Measurements from ENCODE around the gene ZNF230.

Gene ZNF230

GRCh38 chr19:44032001-44032610 is 29.3 kb downstream of the ZNF230 start:
- Histone ChIP-seq H4K91ac (ENCODE audit: low read depth, low read length, poor library complexity) (no peak overlapping the region), H3K14ac (ENCODE audit: low read length) (no peak overlapping the region), H3K79me1 (ENCODE audit: low read depth, low read length) (no peaks in the 10 kb centered on the region), H3K27ac (replicated peaks; ENCODE audit: low read length) (no peak overlapping the region), H4K8ac (ENCODE audit: low read depth, low read length) (no peak overlapping the region), H2BK5ac (ENCODE audit: low read length) (no peak overlapping the region), H3K4ac (ENCODE audit: low read length) (no peak overlapping the region), H2BK15ac (ENCODE audit: low read length) (no peak overlapping the region), H3K9me3 (replicated peaks in 1 of 2; ENCODE audit: control insufficient read depth in 2 of 2, insufficient read depth in 1 of 2, low read depth in 1 of 2, low read length in 2 of 2) (peaks cover 25 to 60% of the 10 kb centered on the region in 2 donors), H3K18ac (ENCODE audit: low read length) (no peak overlapping the region), H3K36me3 (replicated peaks in 1 of 2; ENCODE audit: control insufficient read depth in 2 of 2, insufficient read depth in 2 of 2, low read length in 2 of 2) (peaks cover 27 to 59% of the 10 kb centered on the region in 2 donors), H3K9ac (ENCODE audit: low read depth, low read length, poor library complexity) (no peak overlapping the region), H2BK120ac (ENCODE audit: low read depth, low read length) (no peak overlapping the region), H3K27me3 (ENCODE audit: control insufficient read depth in 3 of 3, insufficient read depth in 3 of 3, low read depth in 1 of 3, low read length in 3 of 3) (no peaks in the 10 kb centered on the region), H3K23ac (ENCODE audit: low read depth, low read length, poor library complexity) (no peak overlapping the region), H3K4me2 (ENCODE audit: insufficient read depth, low read length, poor library complexity, severe bottlenecking) (no peak overlapping the region), H3K4me3 (ENCODE audit: low read length in 2 of 2) (no peak overlapping the region), H2AK5ac (ENCODE audit: low read depth, low read length) (no peak overlapping the region), H2BK12ac (ENCODE audit: low read length) (no peak overlapping the region), H3K4me1 (ENCODE audit: control insufficient read depth in 2 of 2, insufficient read depth in 1 of 2, low read depth in 1 of 2, low read length in 2 of 2) (no peaks in the 10 kb centered on the region), H2AFZ (ENCODE audit: low read length) (no peak overlapping the region)
- DNase-seq (ENCODE audit: low spot score) = no peak
- no CpG with 5 or more reads among the region's 1 CpG for WGBS, 2 donors (ENCODE audit: extremely low coverage in 2 of 2, insufficient read length in 2 of 2, insufficient replicate concordance in 1 of 2)

- Histone ChIP-seq H3K27me3 (ENCODE audit: control insufficient read depth in 3 of 3, insufficient read depth in 3 of 3, low read depth in 1 of 3, low read length in 3 of 3) (peaks cover 0 to 3% (median 0%) of the 10 kb centered on the region in 3 experiments), H2BK15ac (ENCODE audit: low read length) (no peak overlapping the region), H2BK120ac (ENCODE audit: low read depth, low read length) (no peak overlapping the region), H3K4me3 (ENCODE audit: low read length in 2 of 2) (no peak overlapping the region), H4K8ac (ENCODE audit: low read depth, low read length) (no peak overlapping the region), H3K4me1 (ENCODE audit: control insufficient read depth in 2 of 2, insufficient read depth in 1 of 2, low read depth in 1 of 2, low read length in 2 of 2) (no peaks in the 10 kb centered on the region), H3K4me2 (ENCODE audit: insufficient read depth, low read length, poor library complexity, severe bottlenecking) (no peak overlapping the region), H3K14ac (ENCODE audit: low read length) (no peak overlapping the region), H2BK12ac (ENCODE audit: low read length) (no peak overlapping the region), H2BK5ac (ENCODE audit: low read length) (no peak overlapping the region), H3K18ac (ENCODE audit: low read length) (no peak overlapping the region), H2AK5ac (ENCODE audit: low read depth, low read length) (no peak overlapping the region), H3K79me1 (ENCODE audit: low read depth, low read length) (no peaks in the 10 kb centered on the region), H2AFZ (ENCODE audit: low read length) (no peak overlapping the region), H3K27ac (replicated peaks; ENCODE audit: low read length) (no peak overlapping the region), H3K36me3 (replicated peaks in 1 of 2; ENCODE audit: control insufficient read depth in 2 of 2, insufficient read depth in 2 of 2, low read length in 2 of 2) (no peaks in the 10 kb centered on the region), H3K4ac (ENCODE audit: low read length) (no peak overlapping the region), H3K9ac (ENCODE audit: low read depth, low read length, poor library complexity) (no peak overlapping the region), H4K91ac (ENCODE audit: low read depth, low read length, poor library complexity) (no peak overlapping the region), H3K9me3 (replicated peaks in 1 of 2; ENCODE audit: control insufficient read depth in 2 of 2, insufficient read depth in 1 of 2, low read depth in 1 of 2, low read length in 2 of 2) (peaks cover 0 to 2% of the 10 kb centered on the region in 2 donors), H3K23ac (ENCODE audit: low read depth, low read length, poor library complexity) (no peak overlapping the region)
- WGBS, 2 donors (ENCODE audit: extremely low coverage in 2 of 2, insufficient read length in 2 of 2, insufficient replicate concordance in 1 of 2) = no CpG with 5 or more reads among the region's 2 CpGs
- DNase-seq (ENCODE audit: low spot score) = no peak
Measured at GRCh38 chr19:44042147-44042546, 39.4 kb downstream of the ZNF230 start.

DNA sequence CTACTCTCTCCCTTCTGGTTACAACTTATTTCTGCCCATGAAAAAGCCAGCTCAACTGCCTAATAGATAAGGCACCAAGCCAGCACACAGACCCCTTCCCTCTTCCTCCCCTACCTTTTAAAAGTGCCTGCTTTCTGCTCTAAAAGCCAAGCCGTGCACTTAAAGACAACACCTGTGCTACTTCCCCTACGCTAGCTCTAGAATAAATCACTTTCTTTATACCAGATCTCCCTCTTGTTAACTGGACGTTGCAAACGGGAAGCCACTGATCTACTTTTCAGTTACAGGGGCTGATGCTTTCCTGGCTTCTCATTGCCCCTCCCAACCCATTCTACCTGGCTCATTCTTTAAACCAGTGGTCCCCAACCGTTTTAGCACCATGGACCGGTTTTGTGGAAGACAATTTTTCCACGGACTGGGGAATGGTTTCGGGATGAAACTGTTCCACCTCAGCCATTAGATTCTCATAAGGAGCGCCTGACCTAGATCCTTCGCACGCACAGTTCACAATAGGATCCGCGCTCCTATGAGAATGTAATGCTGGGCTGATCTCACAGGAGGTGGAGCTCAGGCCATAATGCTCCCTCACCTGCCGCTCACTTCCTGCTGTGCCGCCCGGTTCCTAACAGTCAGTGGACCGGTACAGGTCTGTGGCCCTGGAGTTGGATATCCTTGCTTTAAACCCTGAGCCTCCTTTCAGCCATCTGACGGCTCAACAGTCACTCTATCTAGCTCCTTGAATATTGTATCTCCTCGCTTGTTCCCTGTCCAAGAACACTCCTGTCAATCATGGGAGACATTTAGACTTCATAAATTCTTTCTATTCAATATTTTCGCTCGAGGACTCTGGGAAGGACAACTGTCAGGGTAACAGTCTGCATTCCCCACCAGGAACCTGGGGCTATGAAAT is 48.2 kb downstream of the ZNF230 start:
- peak overlapping the region; percentile 67 for H3K4me2 ChIP-seq (ENCODE audit: insufficient read depth, low read length, poor library complexity, severe bottlenecking)
- H3K36me3 ChIP-seq (replicated peaks in 1 of 2; ENCODE audit: control insufficient read depth in 2 of 2, insufficient read depth in 2 of 2, low read length in 2 of 2) = peaks cover 5 to 16% of the 10 kb centered on the region in 2 donors
- peaks cover 0 to 18% (median 0%) of the 10 kb centered on the region in 3 experiments for H3K27me3 ChIP-seq (ENCODE audit: control insufficient read depth in 3 of 3, insufficient read depth in 3 of 3, low read depth in 1 of 3, low read length in 3 of 3)
- no peak overlapping the region for H3K27ac ChIP-seq (replicated peaks; ENCODE audit: low read length)
- no peak overlapping the region for H3K23ac ChIP-seq (ENCODE audit: low read depth, low read length, poor library complexity)
- no peak overlapping the region for H2AK5ac ChIP-seq (ENCODE audit: low read depth, low read length)
- no peak overlapping the region for H2BK15ac ChIP-seq (ENCODE audit: low read length)
- no peak overlapping the region for H4K91ac ChIP-seq (ENCODE audit: low read depth, low read length, poor library complexity)
- H3K4ac ChIP-seq (ENCODE audit: low read length) = no peak overlapping the region
- no peaks in the 10 kb centered on the region for H3K79me1 ChIP-seq (ENCODE audit: low read depth, low read length)
- H3K4me1 ChIP-seq (ENCODE audit: control insufficient read depth in 2 of 2, insufficient read depth in 1 of 2, low read depth in 1 of 2, low read length in 2 of 2) = peaks cover 3 to 5% of the 10 kb centered on the region in 2 donors
- no peak overlapping the region for H3K14ac ChIP-seq (ENCODE audit: low read length)
- no CpG with 5 or more reads among the region's 21 CpGs for WGBS, 2 donors (ENCODE audit: extremely low coverage in 2 of 2, insufficient read length in 2 of 2, insufficient replicate concordance in 1 of 2)
- peak overlapping the region; percentile 64 to 81 for H3K4me3 ChIP-seq (ENCODE audit: low read length in 2 of 2)
- no peak overlapping the region for H3K9ac ChIP-seq (ENCODE audit: low read depth, low read length, poor library complexity)
- H2BK120ac ChIP-seq (ENCODE audit: low read depth, low read length) = no peak overlapping the region
- no peak for DNase-seq (ENCODE audit: low spot score)
- H2BK12ac ChIP-seq (ENCODE audit: low read length) = no peak overlapping the region
- peak overlapping the region; percentile 76 for H3K18ac ChIP-seq (ENCODE audit: low read length)
- H2AFZ ChIP-seq (ENCODE audit: low read length) = peak overlapping the region; percentile 94
- H4K8ac ChIP-seq (ENCODE audit: low read depth, low read length) = no peak overlapping the region
- H3K9me3 ChIP-seq (replicated peaks in 1 of 2; ENCODE audit: control insufficient read depth in 2 of 2, insufficient read depth in 1 of 2, low read depth in 1 of 2, low read length in 2 of 2) = peaks cover 1 to 3% of the 10 kb centered on the region in 2 donors
- H2BK5ac ChIP-seq (ENCODE audit: low read length) = no peak overlapping the region
